Right cardiac atrium (tissue), 5 donors: ENCODE data around the gene PKNOX2. TPM values are rescaled to one million over a fixed set of nuclear protein-coding genes. Genes with fewer than 3 reads are reported as not detected.

Source experiments
- ATAC-seq, 2 donors: fragments of 200-7000 bp; cut with Tn5 transposase; one replicate each; pipeline versions ENCODE4 v1.8.0 to v1.9.1; 2020; ENCODE audit warnings: moderate library complexity in 2 of 2, mild to moderate bottlenecking in 1 of 2
- DNase-seq, 3 donors: peaks; one replicate each; pipeline ENCODE4 v3.0.0-alpha.2; 2020
- H3K27ac ChIP-seq: one replicate; pipeline ENCODE4 v1.5.1; 2013; ENCODE audit warnings: mild to moderate bottlenecking, low read length, control low read depth, moderate library complexity
- H3K27me3 ChIP-seq: one replicate; pipeline ENCODE4 v1.6.1; 2013; ENCODE audit not compliant: control insufficient read depth, insufficient read depth
- H3K4me1 ChIP-seq: one replicate; pipeline ENCODE4 v1.6.1; 2013; ENCODE audit warnings: low read length; ENCODE audit not compliant: control insufficient read depth, insufficient read depth
- H3K4me3 ChIP-seq: one replicate; pipeline ENCODE4 v1.5.1; 2013; ENCODE audit warnings: low read length, control low read depth
- H3K9me3 ChIP-seq: one replicate; pipeline ENCODE4 v1.6.1; 2013; ENCODE audit warnings: low read length; ENCODE audit not compliant: control insufficient read depth
- WGBS: extraction: QIAGEN DNeasy Blood & Tissue Kit; methylation state at CpG from one replicate; pipeline ENCODE4 v1.1.7; 2013; 5-methylcytosine and 5-hydroxymethylcytosine counted together
- intact Hi-C, 4 donors: fragments of 100-400 bp; cut with DNase I; formaldehyde crosslinking; loops; one replicate each; pipeline versions ENCODE4 v1.11.0 to v1.14.0; 2022 to 2023
- polyA plus RNA-seq: library from polyadenylated mRNA; stranded (reverse); fragments of 200-250 nt; gene quantifications from one replicate; pipeline ENCODE4 v1.2.3, GENCODE V29; 2013
- total RNA-seq, 4 donors: library from RNA; stranded (reverse); fragmentation: NEBNext Ultra II Directional; extraction: Animal tissue kit (Norgen Biotek cat#: 25700); gene quantifications; one replicate each; pipeline ENCODE4 v1.2.1, GENCODE V29; 2021
- donor health status: healthy with polysubstance abuse.
- donor health status: DM: no; HTN: yes; CAD: no.
- donor health status: DM: no; HTN: no; CAD: no.
- donor health status: DM: no; HTN: yes; CAD: no; lungs with severe emphysema.
- donor health status: DM: yes; HTN: yes; CAD: no.

The PKNOX2 gene
- total and polyA plus RNA-seq, 5 donors = 8.1 to 20.2 (median 17.6) TPM

DNA sequence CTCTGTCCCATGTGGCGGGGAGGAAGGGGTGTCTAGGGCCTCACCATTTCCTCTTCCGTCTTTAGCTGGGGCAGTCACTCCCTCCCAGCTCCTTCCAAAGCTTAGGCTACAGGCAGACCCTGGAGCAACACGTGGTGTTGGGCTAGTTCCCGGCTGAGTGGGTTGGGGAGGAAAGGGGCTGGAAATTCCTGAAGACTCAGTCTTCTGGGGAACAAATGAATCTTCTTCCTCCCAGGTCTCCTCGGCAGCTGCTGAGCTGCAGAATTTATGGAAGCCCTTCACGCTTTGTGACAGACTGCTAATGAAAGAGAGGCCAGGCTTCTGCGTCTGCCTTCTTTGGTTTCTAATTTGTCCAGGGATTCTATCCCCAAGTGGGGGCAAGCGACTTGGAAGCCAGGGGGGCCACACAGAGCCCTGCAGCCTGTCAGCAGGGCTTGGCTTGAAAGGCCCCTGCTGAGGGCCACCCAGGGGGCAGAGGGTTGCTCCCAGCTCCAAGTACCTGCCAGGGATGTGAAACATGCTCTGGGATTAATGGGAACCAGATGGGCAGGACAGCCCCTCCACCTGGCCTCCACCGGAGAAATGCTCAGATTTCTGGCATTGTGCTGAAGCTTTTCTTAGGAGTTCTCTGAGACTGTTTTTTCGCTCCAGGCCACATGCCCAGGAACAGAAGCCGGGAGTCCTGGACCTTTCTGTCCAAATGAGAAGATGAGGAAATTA is 123.1 kb downstream of the PKNOX2 start:
- 44% methylated on average over 11 of the region's 11 CpGs for WGBS
- no peaks in the 10 kb centered on the region for H3K9me3 ChIP-seq
- peaks cover 9% of the 10 kb centered on the region for H3K4me1 ChIP-seq
- no peak overlapping the region for H3K4me3 ChIP-seq
- peak; percentile 51 to 67 (median 62) for DNase-seq
- intact Hi-C loops = no loop called here
- H3K27me3 ChIP-seq = no peaks in the 10 kb centered on the region
- peak; percentile 69 to 88 for ATAC-seq
- H3K27ac ChIP-seq = no peak overlapping the region

DNA sequence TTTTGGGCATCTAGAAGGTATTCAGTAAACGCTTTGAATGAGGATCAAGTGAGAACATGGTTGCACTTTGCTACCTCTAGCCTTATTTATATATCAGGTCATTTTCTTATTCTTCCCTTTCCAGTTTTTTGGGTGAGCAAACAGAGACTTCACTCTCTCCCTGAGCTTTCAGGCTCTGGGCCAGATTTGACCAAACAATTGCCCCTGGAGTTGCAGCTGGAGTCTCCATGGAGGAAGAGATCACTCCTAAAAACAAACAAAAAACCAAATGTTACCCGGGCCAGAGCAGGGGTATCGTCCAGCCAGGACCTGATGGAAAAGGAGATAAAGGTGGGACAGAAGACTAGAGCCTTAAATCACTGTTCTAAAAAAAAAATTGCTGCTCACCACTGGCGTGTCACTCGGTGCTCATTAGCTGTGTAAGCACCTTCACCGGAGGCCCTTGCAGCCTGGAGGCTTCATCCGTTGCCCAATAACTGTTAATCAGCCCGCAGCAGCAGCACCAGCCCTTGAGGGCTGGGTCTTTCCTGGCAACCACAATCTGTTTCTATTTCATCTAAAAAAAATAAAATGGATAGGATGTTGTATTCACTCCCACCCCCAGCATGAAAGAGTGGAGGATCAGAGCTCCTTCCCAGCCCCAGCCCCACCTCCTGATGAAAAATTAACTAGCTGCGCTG is 125.0 kb downstream of the PKNOX2 start:
- DNase-seq = no peak
- H3K27me3 ChIP-seq = no peaks in the 10 kb centered on the region
- 59% methylated on average over 9 of the region's 9 CpGs for WGBS
- H3K27ac ChIP-seq = no peak overlapping the region
- no peaks in the 10 kb centered on the region for H3K9me3 ChIP-seq
- no peak overlapping the region for H3K4me3 ChIP-seq
- intact Hi-C loops = no loop called here
- ATAC-seq = peak in 1 of 2 donors; percentile 23
- H3K4me1 ChIP-seq = peaks cover 5% of the 10 kb centered on the region

GRCh38 chr11:125290263-125290662 is 125.7 kb downstream of the PKNOX2 start:
- ATAC-seq (no peak), DNase-seq (no peak)
- intact Hi-C loops = no loop called here
- Histone ChIP-seq H3K27ac (no peak overlapping the region), H3K27me3 (no peaks in the 10 kb centered on the region), H3K4me3 (no peak overlapping the region), H3K9me3 (no peaks in the 10 kb centered on the region), H3K4me1 (peaks cover 5% of the 10 kb centered on the region)
- 91% methylated on average over 5 of the region's 5 CpGs for WGBS

GRCh38 chr11:125292100-125292499 is 127.5 kb downstream of the PKNOX2 start:
- WGBS = 90% methylated on average over 6 of the region's 6 CpGs
- ATAC-seq (no peak), DNase-seq (no peak)
- H3K27ac ChIP-seq = no peak overlapping the region
- H3K9me3 ChIP-seq = no peaks in the 10 kb centered on the region
- no peak overlapping the region for H3K4me3 ChIP-seq
- H3K27me3 ChIP-seq = no peaks in the 10 kb centered on the region
- intact Hi-C loops = no loop called here
- H3K4me1 ChIP-seq = peaks cover 4% of the 10 kb centered on the region

GRCh38 chr11:125293596-125293995 is 129.0 kb downstream of the PKNOX2 start:
- no peak overlapping the region for H3K27ac ChIP-seq
- WGBS = 85% methylated on average over 5 of the region's 5 CpGs
- intact Hi-C loops = no loop called here
- no peaks in the 10 kb centered on the region for H3K9me3 ChIP-seq
- H3K4me3 ChIP-seq = no peak overlapping the region
- DNase-seq (no peak), ATAC-seq (no peak)
- H3K4me1 ChIP-seq = no peaks in the 10 kb centered on the region
- H3K27me3 ChIP-seq = no peaks in the 10 kb centered on the region

GRCh38 chr11:125295931-125296330 is 131.4 kb downstream of the PKNOX2 start:
- peak; percentile 35 to 39 for ATAC-seq
- intact Hi-C loops = no loop called here
- Histone ChIP-seq H3K4me3 (no peak overlapping the region), H3K27me3 (no peaks in the 10 kb centered on the region), H3K27ac (no peak overlapping the region), H3K4me1 (no peaks in the 10 kb centered on the region), H3K9me3 (no peaks in the 10 kb centered on the region)
- peak; percentile 65 to 86 (median 76) for DNase-seq
- 50% methylated on average over 6 of the region's 6 CpGs for WGBS

DNA sequence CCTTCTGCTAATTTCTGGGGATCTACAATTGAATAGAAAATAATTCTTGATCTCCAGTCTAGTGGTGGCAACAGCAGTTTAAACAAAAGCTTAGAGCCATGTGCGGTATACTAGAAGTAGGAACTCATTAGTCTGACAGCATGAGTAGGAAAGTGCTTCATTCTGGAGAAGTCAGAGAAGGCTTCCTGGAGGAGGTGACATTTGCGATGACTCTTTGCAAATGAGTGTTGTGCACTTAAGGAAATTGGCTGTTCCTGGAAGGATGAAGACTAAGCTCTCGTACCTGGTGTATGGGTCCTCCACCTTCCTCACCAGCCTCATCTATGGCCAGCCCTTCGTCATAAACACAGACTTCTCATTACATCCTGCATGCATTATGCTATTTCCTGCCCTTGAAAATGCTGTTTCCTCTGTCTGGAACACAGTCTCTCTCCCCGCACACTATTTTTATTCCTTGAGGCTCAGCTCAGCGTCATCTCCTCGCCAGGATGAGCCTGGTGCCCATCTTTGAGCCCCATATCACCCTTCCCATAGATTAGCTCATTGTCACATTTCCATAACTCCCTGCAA is 132.9 kb downstream of the PKNOX2 start:
- Histone ChIP-seq H3K27ac (no peak overlapping the region), H3K4me3 (no peak overlapping the region), H3K27me3 (no peaks in the 10 kb centered on the region), H3K4me1 (peaks cover 2% of the 10 kb centered on the region), H3K9me3 (no peaks in the 10 kb centered on the region)
- DNase-seq (no peak), ATAC-seq (no peak)
- intact Hi-C loops = no loop called here
- 71% methylated on average over 7 of the region's 7 CpGs for WGBS

- WGBS = 81% methylated on average over 8 of the region's 8 CpGs
- Histone ChIP-seq H3K27me3 (no peaks in the 10 kb centered on the region), H3K4me3 (no peak overlapping the region), H3K27ac (no peak overlapping the region), H3K9me3 (no peaks in the 10 kb centered on the region), H3K4me1 (peaks cover 2% of the 10 kb centered on the region)
- intact Hi-C loops = no loop called here
- ATAC-seq = no peak
- no peak for DNase-seq
Observed at GRCh38 chr11:125299061-125299615, 134.6 kb downstream of the PKNOX2 start.

GRCh38 chr11:125299821-125300220 is 135.3 kb downstream of the PKNOX2 start:
- intact Hi-C loops = no loop called here
- no peak for ATAC-seq
- WGBS = 89% methylated on average over 9 of the region's 9 CpGs

GRCh38 chr11:125300791-125301218 is 136.3 kb downstream of the PKNOX2 start:
- WGBS = 40% methylated on average over 3 of the region's 3 CpGs
- Histone ChIP-seq H3K4me3 (no peak overlapping the region), H3K9me3 (no peaks in the 10 kb centered on the region), H3K27ac (no peak overlapping the region), H3K4me1 (peaks cover 2% of the 10 kb centered on the region), H3K27me3 (no peaks in the 10 kb centered on the region)
- DNase-seq = peak in 1 of 3 donors; percentile 68
- ATAC-seq = peak; percentile 62 to 78
- intact Hi-C loops = no loop called here

More at GRCh38 chr11:125299821-125300220, 135.3 kb downstream of the PKNOX2 start:
- H3K4me3 ChIP-seq = no peak overlapping the region
- H3K27me3 ChIP-seq = no peaks in the 10 kb centered on the region
- DNase-seq = no peak
- H3K27ac ChIP-seq = no peak overlapping the region
- H3K4me1 ChIP-seq = peaks cover 2% of the 10 kb centered on the region
- no peaks in the 10 kb centered on the region for H3K9me3 ChIP-seq

- intact Hi-C loops = no loop called here
- DNase-seq = no peak
- Histone ChIP-seq H3K27ac (no peak overlapping the region), H3K4me1 (peaks cover 2% of the 10 kb centered on the region), H3K9me3 (no peaks in the 10 kb centered on the region), H3K27me3 (no peaks in the 10 kb centered on the region), H3K4me3 (no peak overlapping the region)
- WGBS = 44% methylated on average over 3 of the region's 3 CpGs
- ATAC-seq = no peak
Observed at GRCh38 chr11:125301346-125301745, 136.8 kb downstream of the PKNOX2 start.
